Measurements from ENCODE around the gene REEP2.
"Not testable (repeated sequence)": the region's sequence is repeated elsewhere in the genome, so short reads cannot be mapped to it uniquely, and the experiment has no call there.

REEP2 gene

DNA sequence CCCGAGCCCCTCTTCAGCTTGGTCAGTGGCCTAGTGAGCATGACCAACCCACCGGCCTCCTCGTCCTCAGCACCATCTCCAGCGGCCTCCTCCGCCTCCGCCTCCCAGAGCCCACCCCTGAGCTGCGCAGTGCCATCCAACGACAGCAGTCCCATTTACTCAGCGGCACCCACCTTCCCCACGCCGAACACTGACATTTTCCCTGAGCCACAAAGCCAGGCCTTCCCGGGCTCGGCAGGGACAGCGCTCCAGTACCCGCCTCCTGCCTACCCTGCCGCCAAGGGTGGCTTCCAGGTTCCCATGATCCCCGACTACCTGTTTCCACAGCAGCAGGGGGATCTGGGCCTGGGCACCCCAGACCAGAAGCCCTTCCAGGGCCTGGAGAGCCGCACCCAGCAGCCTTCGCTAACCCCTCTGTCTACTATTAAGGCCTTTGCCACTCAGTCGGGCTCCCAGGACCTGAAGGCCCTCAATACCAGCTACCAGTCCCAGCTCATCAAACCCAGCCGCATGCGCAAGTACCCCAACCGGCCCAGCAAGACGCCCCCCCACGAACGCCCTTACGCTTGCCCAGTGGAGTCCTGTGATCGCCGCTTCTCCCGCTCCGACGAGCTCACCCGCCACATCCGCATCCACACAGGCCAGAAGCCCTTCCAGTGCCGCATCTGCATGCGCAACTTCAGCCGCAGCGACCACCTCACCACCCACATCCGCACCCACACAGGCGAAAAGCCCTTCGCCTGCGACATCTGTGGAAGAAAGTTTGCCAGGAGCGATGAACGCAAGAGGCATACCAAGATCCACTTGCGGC is 28.2 kb downstream of the REEP2 start:
- no peak for DNase-seq

GRCh38 chr5:138467711-138468132 is 28.9 kb downstream of the REEP2 start:
- DNase-seq = no peak

DNA sequence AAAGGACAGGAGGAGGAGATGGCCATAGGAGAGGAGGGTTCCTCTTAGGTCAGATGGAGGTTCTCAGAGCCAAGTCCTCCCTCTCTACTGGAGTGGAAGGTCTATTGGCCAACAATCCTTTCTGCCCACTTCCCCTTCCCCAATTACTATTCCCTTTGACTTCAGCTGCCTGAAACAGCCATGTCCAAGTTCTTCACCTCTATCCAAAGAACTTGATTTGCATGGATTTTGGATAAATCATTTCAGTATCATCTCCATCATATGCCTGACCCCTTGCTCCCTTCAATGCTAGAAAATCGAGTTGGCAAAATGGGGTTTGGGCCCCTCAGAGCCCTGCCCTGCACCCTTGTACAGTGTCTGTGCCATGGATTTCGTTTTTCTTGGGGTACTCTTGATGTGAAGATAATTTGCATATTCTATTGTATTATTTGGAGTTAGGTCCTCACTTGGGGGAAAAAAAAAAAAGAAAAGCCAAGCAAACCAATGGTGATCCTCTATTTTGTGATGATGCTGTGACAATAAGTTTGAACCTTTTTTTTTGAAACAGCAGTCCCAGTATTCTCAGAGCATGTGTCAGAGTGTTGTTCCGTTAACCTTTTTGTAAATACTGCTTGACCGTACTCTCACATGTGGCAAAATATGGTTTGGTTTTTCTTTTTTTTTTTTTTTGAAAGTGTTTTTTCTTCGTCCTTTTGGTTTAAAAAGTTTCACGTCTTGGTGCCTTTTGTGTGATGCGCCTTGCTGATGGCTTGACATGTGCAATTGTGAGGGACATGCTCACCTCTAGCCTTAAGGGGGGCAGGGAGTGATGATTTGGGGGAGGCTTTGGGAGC is 29.5 kb downstream of the REEP2 start:
- no peak for DNase-seq

GRCh38 chr5:138468966-138469539 is 30.2 kb downstream of the REEP2 start:
- no peak for DNase-seq

DNA sequence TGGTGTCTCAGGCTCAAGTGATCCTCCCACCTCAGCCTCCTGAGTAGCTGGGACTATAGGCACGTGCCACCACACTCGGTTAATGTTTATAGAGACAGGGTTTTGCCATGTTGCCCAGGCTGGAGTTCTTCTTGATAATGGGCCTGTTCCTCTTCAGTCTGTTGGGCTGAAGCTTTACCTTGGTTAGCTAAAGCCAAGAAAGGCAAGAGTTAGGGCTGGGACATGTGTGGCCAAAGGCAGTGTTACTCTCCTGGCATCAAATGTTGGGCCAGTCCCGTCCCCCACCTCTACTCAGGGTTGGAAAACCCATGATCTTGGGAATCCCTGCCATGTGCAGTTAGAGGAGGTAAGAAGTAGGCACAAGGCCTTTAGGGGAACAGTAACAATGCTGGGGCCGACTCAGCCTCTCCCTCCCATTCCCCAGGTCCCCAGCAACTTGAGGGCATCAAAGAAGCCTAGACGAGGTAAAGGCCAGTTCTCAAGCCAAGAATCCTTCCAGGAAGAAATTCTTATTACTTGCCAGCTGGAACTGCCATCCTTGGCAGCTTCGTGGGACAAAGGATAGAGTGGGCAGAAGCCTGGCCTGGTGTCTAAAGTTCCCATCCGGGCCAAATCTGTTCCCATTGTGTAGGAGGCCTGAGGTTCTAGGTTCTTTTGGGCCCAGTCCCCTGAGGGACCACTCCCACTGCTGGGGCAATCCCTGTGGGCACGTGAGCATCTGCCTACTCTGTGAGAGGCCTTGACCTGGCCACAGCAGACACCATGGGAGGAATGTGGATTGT is 30.9 kb downstream of the REEP2 start:
- no peak for DNase-seq

DNA sequence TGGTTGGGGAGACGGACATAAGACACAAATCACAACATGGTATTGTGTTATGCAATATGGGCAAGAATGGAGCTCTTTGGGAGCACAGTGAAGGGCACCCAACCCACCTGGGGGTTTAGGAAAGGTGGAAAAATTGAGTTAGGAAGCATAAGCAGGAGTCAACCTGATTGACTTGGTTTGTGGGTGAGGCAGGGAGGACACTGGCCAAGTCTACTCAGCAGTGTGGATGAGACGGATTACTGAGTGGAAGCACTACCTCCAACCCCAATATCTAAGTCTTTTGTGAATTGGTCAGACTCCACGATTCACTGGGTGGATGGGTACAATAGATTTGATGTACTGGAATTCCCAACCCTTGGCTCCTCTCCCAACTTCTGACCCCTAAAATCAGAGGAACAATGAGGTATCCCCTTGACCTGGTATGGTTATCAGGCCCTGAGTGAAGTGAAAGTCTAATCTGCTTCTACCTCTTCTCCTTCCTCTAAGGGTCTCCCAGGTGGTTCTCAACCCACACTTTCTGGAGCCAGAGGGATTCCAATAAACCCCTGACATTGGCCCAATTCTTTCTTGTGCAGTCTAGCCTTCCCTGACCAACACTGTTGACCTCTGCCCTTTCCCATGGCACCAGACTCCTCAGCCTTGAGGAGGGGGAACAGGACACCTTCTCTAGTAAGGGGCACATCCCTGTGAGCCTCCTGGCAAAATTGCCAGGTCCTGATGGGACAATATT is 31.6 kb downstream of the REEP2 start:
- DNase-seq = no peak

- no peak for DNase-seq
Measured at GRCh38 chr5:138471052-138471361, 32.1 kb downstream of the REEP2 start.

DNA sequence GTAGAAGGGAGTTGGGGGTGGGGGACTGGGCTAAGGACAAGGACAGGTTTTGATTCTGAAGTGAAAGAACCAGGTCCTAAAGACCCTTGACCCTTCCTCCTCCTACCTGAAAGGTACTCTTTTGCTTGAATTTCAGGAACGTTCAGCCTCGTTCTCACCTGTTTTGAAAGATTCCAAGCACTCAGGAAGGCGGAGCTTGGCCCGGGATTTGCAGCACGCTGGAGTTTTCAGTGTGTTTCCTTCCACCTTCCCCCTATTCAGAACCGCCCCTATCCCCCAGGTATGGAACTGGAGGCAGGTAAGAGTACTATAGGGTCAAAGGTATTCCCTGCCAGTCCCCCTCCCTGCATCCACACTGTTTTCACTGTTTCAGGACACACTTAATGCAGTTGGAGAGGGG is 33.5 kb downstream of the REEP2 start:
- DNase-seq = no peak

GRCh38 chr5:138473151-138473550 is 34.3 kb downstream of the REEP2 start:
- not testable (repeated sequence) for DNase-seq

- DNase-seq = no peak
Measured at GRCh38 chr5:138476918-138477317, 38.1 kb downstream of the REEP2 start.

GRCh38 chr5:138482638-138483037 is 43.8 kb downstream of the REEP2 start:
- no peak for DNase-seq

DNA sequence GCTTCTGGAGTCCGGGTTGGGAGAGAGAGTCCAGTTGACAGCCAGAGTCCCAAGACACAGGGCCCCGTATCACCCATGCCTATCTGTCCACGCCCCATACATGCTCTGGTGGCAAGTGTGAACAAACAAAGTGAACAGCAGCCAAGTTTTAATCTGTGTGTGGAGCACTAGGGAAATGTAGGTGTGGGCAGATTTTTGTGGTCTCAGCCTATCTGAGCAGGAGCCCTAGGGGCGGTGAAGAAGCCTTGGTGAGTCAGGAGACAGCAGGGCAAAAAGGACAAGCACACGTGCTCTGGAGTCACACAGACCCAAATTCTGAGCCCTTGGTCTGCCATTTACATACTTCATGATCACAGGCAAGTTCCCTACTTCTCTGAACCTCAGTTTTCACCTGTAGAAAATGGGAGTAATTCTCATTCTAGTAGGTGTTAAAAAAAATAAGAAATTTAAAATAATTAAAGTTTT is 49.7 kb downstream of the REEP2 start:
- no peak for DNase-seq

DNA sequence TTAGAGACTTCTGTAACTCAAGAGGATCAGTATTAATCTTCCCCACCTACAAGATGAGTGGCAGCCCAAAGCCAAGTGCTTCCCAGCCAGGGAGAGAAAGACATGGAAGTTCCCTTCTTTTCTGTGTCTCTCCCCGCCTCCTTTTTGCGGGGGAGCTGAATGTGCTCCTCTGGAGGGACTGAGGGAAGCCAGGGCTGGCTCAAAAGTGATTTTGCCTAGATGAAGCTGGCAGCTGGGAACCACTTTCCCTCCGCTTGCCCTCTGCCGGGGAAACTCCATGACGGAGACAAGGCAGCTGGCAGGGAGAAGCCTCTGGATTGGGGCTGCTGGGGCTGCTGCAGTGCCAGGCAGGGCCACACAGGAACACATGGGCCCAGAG is 50.8 kb downstream of the REEP2 start:
- DNase-seq = no peak

DNA sequence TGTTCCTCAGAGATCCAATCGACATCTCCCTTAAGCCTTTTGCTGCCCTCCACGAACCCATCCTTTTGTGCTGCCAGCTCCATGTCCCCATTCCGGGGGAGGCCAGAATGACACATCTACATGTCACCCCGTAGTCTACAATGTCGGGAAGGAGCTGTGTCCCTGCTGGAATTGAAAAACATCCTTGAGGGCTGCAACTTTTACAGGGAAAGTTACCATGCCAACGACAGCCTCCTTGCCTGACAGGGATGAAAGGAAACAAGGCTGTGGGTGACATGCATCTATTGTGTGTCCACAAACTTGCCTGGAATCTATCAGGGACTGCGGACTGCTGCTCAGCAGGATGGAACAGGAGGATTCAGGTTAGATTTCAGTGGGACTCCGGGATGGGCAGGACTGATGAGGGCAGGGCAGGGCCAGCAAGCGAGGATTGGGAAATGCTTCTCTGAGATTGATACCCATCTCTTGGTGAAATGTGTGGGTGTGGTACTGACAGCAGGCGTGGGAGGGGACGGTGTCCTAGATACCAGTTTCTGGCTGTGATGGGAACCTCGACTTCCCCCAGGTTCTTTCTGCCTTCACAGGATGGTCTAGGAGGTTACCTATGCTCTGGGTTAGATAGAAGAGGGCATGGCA is 51.9 kb downstream of the REEP2 start:
- no peak for DNase-seq

DNA sequence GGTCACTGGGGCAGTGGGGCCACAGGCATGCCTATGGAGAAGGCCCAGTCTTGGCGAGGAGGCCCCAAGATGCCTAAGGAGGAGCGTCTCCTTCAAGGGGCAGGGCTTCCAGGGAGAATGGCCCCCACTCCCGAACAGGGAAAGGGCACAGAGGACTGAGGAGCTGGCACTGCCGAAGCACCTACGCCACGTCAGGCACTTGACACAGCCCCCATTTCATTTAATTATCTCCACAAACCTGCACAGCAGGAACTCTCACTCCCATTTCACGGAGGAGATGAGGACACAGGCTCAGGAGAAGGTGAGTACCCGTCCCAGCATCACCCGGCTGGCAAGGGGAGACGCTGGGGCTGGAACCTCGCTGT is 52.4 kb downstream of the REEP2 start:
- no peak for DNase-seq

GRCh38 chr5:138491669-138492559 is 53.1 kb downstream of the REEP2 start:
- DNase-seq = peak; percentile 7

DNA sequence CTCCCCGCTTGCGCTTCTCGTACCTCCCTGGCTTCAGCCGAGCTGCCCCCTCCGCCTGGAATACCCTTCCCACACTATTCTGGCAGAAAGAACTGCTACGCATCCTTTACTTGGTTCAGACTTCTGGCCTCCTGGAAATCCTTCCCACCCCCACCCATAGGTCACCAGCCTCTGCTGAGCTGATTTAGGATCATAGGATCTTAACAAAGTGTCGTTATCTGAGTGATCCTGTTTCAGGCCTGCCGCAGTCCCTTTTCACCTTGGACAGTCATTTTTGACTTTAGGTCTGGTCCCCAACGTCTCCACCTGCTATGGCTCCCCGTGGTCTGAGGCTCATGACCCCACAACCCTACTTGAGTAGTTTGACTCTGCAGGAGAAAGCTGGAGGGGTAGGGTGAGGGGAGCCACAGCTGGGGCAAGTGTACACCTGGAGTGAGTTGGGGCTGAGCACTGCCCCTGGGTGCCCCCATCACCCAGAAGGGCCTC is 53.7 kb downstream of the REEP2 start:
- no peak for DNase-seq

GRCh38 chr5:138495351-138495750 is 56.5 kb downstream of the REEP2 start:
- DNase-seq = no peak

Measured in NCI-H524 treated with DMSO at 0.1 percent for 48 hours (cell line).